ENCODE data around the gene MAPKAPK3. TPM values are rescaled to one million over a fixed set of nuclear protein-coding genes. Genes with fewer than 3 reads are reported as not detected.

The MAPKAPK3 gene
- total RNA-seq, 1 donor from 2014 or later = 40.3 TPM

- H3K27ac Mint-ChIP-seq = peak overlapping the region; percentile 90
- no peak for TF ChIP-seq CTCF (conservative IDR thresholded peaks at IDR 0.05)
- no peaks in the 10 kb centered on the region for H3K27me3 Mint-ChIP-seq
- peak overlapping the region; percentile 26 for H3K4me3 Mint-ChIP-seq
- peaks cover 22% of the 10 kb centered on the region for H3K4me1 Mint-ChIP-seq (ENCODE audit: unreplicated experiment)
- H3K9me3 Mint-ChIP-seq = no peaks in the 10 kb centered on the region
- H3K36me3 Mint-ChIP-seq = no peaks in the 10 kb centered on the region
- no peak for DNase-seq (ENCODE audit: extremely low spot score, unreplicated experiment)
Observed at GRCh38 chr3:50603261-50604109, 13.5 kb upstream of the MAPKAPK3 start.

- H3K4me3 Mint-ChIP-seq = no peak overlapping the region
- no peaks in the 10 kb centered on the region for H3K9me3 Mint-ChIP-seq
- H3K36me3 Mint-ChIP-seq = peaks cover 3% of the 10 kb centered on the region
- no peak for TF ChIP-seq CTCF (conservative IDR thresholded peaks at IDR 0.05)
- DNase-seq (ENCODE audit: extremely low spot score, unreplicated experiment) = no peak
- H3K27me3 Mint-ChIP-seq = no peaks in the 10 kb centered on the region
- peaks cover 26% of the 10 kb centered on the region for H3K4me1 Mint-ChIP-seq (ENCODE audit: unreplicated experiment)
- peak overlapping the region; percentile 25 for H3K27ac Mint-ChIP-seq
Observed at GRCh38 chr3:50604110-50604621, 12.8 kb upstream of the MAPKAPK3 start.

DNA sequence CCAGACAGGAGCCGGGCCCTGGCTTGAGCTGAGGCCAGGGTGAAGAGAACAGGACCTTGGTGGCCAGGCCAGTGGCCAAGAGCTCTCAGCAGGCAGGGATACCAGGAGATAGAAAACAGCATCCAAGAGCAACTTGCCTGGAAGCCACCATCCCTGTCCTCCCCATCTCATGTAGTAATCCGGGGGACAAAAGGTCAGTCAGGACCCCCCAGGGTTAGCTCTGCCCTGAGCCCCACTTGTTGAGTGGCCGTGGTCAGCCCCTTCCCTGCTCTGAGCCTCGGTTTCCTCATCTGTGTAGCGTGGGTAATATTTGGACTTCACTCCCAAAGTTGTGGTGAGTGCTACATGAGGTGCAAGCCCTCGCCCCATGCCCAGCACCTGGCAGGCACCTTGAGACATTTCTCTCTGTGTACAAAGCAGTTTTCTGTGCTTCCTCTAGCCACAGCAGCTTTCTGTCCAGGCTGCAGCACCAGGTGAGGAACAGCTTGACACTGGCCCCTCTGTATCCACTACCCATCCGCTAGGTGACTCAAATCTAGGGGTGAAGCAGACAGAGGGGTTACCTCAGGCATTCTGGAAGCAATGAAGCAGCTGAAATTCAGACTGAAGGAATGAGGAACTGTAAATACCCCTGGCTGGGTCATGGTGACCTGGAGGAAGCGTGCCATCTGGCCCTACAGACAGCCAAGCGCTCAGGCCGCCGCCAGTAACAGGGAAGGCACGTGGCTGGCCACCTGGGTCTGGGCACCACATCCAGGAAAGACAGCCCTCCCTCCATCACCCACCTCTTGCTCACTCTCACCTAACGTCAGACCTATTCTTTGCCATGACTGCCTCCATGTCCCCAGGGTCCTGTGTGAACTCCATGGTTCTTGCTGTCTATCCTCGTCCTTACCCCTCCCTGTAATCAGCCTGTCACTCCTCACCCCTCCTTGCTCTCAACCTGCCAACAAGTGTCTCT, 12.0 kb upstream of the MAPKAPK3 start:
- peaks cover 26% of the 10 kb centered on the region for H3K4me1 Mint-ChIP-seq (ENCODE audit: unreplicated experiment)
- DNase-seq (ENCODE audit: extremely low spot score, unreplicated experiment) = no peak
- H3K27me3 Mint-ChIP-seq = no peaks in the 10 kb centered on the region
- no peak for TF ChIP-seq CTCF (conservative IDR thresholded peaks at IDR 0.05)
- no peak overlapping the region for H3K27ac Mint-ChIP-seq
- peaks cover 3% of the 10 kb centered on the region for H3K36me3 Mint-ChIP-seq
- no peak overlapping the region for H3K4me3 Mint-ChIP-seq
- H3K9me3 Mint-ChIP-seq = no peaks in the 10 kb centered on the region

GRCh38 chr3:50605901-50606326, 11.0 kb upstream of the MAPKAPK3 start:
- Mint-ChIP-seq H3K4me1 (ENCODE audit: unreplicated experiment) (peaks cover 33% of the 10 kb centered on the region), H3K4me3 (no peak overlapping the region)

More at GRCh38 chr3:50605901-50606326, 11.0 kb upstream of the MAPKAPK3 start:
- no peaks in the 10 kb centered on the region for H3K27me3 Mint-ChIP-seq
- H3K27ac Mint-ChIP-seq = peak overlapping the region; percentile 70
- TF ChIP-seq CTCF (conservative IDR thresholded peaks at IDR 0.05) = no peak
- H3K36me3 Mint-ChIP-seq = peaks cover 3% of the 10 kb centered on the region
- no peaks in the 10 kb centered on the region for H3K9me3 Mint-ChIP-seq
- DNase-seq (ENCODE audit: extremely low spot score, unreplicated experiment) = no peak

Data from type B pancreatic cell (in vitro differentiated cells).